HepG2 (cell line): Measurements from ENCODE around the gene TNFAIP8L1. TPM values are rescaled to one million over a fixed set of nuclear protein-coding genes. Genes with fewer than 3 reads are reported as not detected.
A peak's percentile ranks its signal among the peaks of the same experiment; 100 is the strongest.

Source experiments
- ATAC-seq: fragments of 200-7000 bp; cut with Tn5 transposase; 3 replicates; pipeline ENCODE4 v1.9.1; 2020; ENCODE audit warnings: mild to moderate bottlenecking, moderate library complexity
- BruUV-seq: library from RNA; stranded (reverse); fragments of 400-500 nt; replicated peaks from 2 replicates; lab custom pipeline; 2021; lab: Mats Ljungman, UMichigan
- CTCF ChIA-PET: fragments of 300-600 bp; formaldehyde crosslinking; extraction: SDS; loops from one replicate; lab custom pipeline; 2021; ENCODE audit warnings: low total read pairs, inconsistent platforms, low intra/inter-chr PET ratio; lab: Yijun Ruan, JAX
- POLR2A ChIA-PET: fragments of 350-600 bp; sonication (Branson Sonifier 250); formaldehyde crosslinking; loops from one replicate; lab custom pipeline; 2020; ENCODE audit warnings: antibody characterized with exemption, inconsistent platforms; lab: Yijun Ruan, JAX
- DNase-seq: peaks from one replicate; pipeline ENCODE4 v3.0.0-alpha.2; 2015; ENCODE audit warnings: low spot score
- FAIRE-seq: peaks from 3 replicates; lab custom pipeline; 2011; peaks lifted over from hg19 to GRCh38; lab: Jason Lieb, UNC
- H2AFZ ChIP-seq: one replicate; pipeline ENCODE4 v1.6.1; 2011; ENCODE audit warnings: low read length, inconsistent platforms
- H3K27ac ChIP-seq: fragments of 300-600 bp; 3 replicates; pipeline ENCODE4 v1.8.0; 2011; ENCODE audit warnings: mixed run types, mild to moderate bottlenecking, mixed read lengths, low read length, inconsistent platforms; ENCODE audit not compliant: insufficient read depth; ENCODE audit errors: extremely low read length
- H3K27me3 ChIP-seq, 2 experiments: fragments of 200-600 bp in 1 of 2; 2 replicates in 1 of 2; 3 replicates in 1 of 2; pipeline versions ENCODE4 v1.6.0 to v1.8.0; 2011; ENCODE audit warnings: low read length in 2 of 2, mild to moderate bottlenecking in 2 of 2, moderate library complexity in 2 of 2, inconsistent platforms in 1 of 2; ENCODE audit not compliant: insufficient read depth in 2 of 2, control insufficient read depth in 1 of 2
- H3K36me3 ChIP-seq, 2 experiments: fragments of 200-600 bp in 1 of 2; replicated peaks in 1 of 2; 2 replicates in 1 of 2; 3 replicates in 1 of 2; pipeline versions ENCODE4 v1.5.1 to v1.8.0; 2011; ENCODE audit warnings: low read length in 2 of 2, inconsistent platforms in 1 of 2; ENCODE audit not compliant: insufficient read depth in 2 of 2, control insufficient read depth in 1 of 2
- H3K4me1 ChIP-seq: 2 replicates; pipeline ENCODE4 v1.5.1; 2012; ENCODE audit warnings: low read length, inconsistent platforms; ENCODE audit not compliant: insufficient read depth
- H3K4me2 ChIP-seq: 2 replicates; pipeline ENCODE4 v1.6.0; 2011; ENCODE audit warnings: low read depth, low read length, inconsistent platforms
- H3K4me3 ChIP-seq, 3 experiments: fragments of 200-600 bp in 1 of 3; sonication (generic), shearing (Covaris generic) in 1 of 3; replicated peaks in 1 of 3; 2 replicates each; pipeline ENCODE4 v1.5.1; 2011 to 2016; ENCODE audit warnings: low read length in 3 of 3, inconsistent platforms in 2 of 3, low read depth in 2 of 3, mild to moderate bottlenecking in 2 of 3, control low read depth in 1 of 3, mixed read lengths in 1 of 3; ENCODE audit not compliant: insufficient read depth in 1 of 3
- H3K79me2 ChIP-seq: one replicate; pipeline ENCODE4 v1.6.1; 2011; ENCODE audit warnings: low read length, inconsistent platforms; ENCODE audit not compliant: insufficient read depth
- H3K9ac ChIP-seq: 2 replicates; pipeline ENCODE4 v1.6.0; 2011; ENCODE audit warnings: mild to moderate bottlenecking, low read depth, low read length, inconsistent platforms; ENCODE audit not compliant: insufficient read depth
- H3K9me3 ChIP-seq: 2 replicates; pipeline ENCODE4 v1.5.1; 2012; ENCODE audit warnings: mild to moderate bottlenecking, low read length
- H4K20me1 ChIP-seq: 2 replicates; pipeline ENCODE4 v1.6.0; 2011; ENCODE audit warnings: inconsistent platforms, mild to moderate bottlenecking, low read length, moderate library complexity; ENCODE audit not compliant: insufficient read depth
- CC2D1A ChIP-seq: sonication (generic); formaldehyde crosslinking; IDR thresholded peaks from 2 replicates; pipeline ENCODE4 v1.8.1; 2023; ENCODE audit warnings: mild to moderate bottlenecking, missing genetic modification reagents
- FOXJ3 ChIP-seq: sonication (generic); formaldehyde crosslinking; IDR thresholded peaks from 2 replicates; pipeline ENCODE4 v1.4.0; 2020; ENCODE audit warnings: missing genetic modification reagents, mild to moderate bottlenecking, borderline replicate concordance
- GZF1 ChIP-seq: sonication (generic); formaldehyde crosslinking; IDR thresholded peaks from 2 replicates; pipeline ENCODE4 v1.5.1; 2020; ENCODE audit warnings: mild to moderate bottlenecking, missing genetic modification reagents
- ISX ChIP-seq: sonication (generic); formaldehyde crosslinking; conservative IDR thresholded peaks from 2 replicates; pipeline ENCODE4 v1.5.0; 2020; ENCODE audit warnings: missing genetic modification reagents
- NAIF1 ChIP-seq: sonication (generic); formaldehyde crosslinking; IDR thresholded peaks from 2 replicates; pipeline ENCODE4 v1.5.0; 2020; ENCODE audit warnings: mild to moderate bottlenecking, missing genetic modification reagents, borderline replicate concordance
- NR1H2 ChIP-seq: sonication (generic); formaldehyde crosslinking; IDR thresholded peaks from 2 replicates; pipeline ENCODE4 v1.8.1; 2022; ENCODE audit warnings: low read depth, missing genetic modification reagents, borderline replicate concordance
- STAG1 ChIP-seq: sonication (generic); formaldehyde crosslinking; IDR thresholded peaks from 2 replicates; pipeline ENCODE4 v1.4.0; 2020; ENCODE audit warnings: missing genetic modification reagents
- TSC22D2 ChIP-seq: sonication (generic); formaldehyde crosslinking; IDR thresholded peaks from 2 replicates; pipeline ENCODE4 v1.5.1; 2020; ENCODE audit warnings: missing genetic modification reagents, mild to moderate bottlenecking, borderline replicate concordance
- ZBTB42 ChIP-seq: sonication (generic); formaldehyde crosslinking; IDR thresholded peaks from 2 replicates; pipeline ENCODE4 v1.5.0; 2020; ENCODE audit warnings: mild to moderate bottlenecking, missing genetic modification reagents
- ZNF296 ChIP-seq: sonication (generic); formaldehyde crosslinking; conservative IDR thresholded peaks from 2 replicates; pipeline ENCODE4 v1.5.0; 2020; ENCODE audit warnings: mild to moderate bottlenecking, missing genetic modification reagents
- ZNF34 ChIP-seq: sonication (generic); formaldehyde crosslinking; IDR thresholded peaks from 2 replicates; pipeline ENCODE4 v1.4.0; 2020; ENCODE audit warnings: mild to moderate bottlenecking, missing genetic modification reagents, borderline replicate concordance
- ZNF446 ChIP-seq: sonication (generic); formaldehyde crosslinking; IDR thresholded peaks from 2 replicates; pipeline ENCODE4 v1.5.0; 2020; ENCODE audit warnings: mild to moderate bottlenecking, missing genetic modification reagents
- ZNF567 ChIP-seq: sonication (generic); formaldehyde crosslinking; IDR thresholded peaks from 2 replicates; pipeline ENCODE4 v1.8.1; 2023; ENCODE audit warnings: mild to moderate bottlenecking, missing genetic modification reagents, borderline replicate concordance
- ZNF615 ChIP-seq: sonication (generic); formaldehyde crosslinking; IDR thresholded peaks from 2 replicates; pipeline ENCODE4 v1.5.0; 2020; ENCODE audit warnings: mild to moderate bottlenecking, missing genetic modification reagents, borderline replicate concordance
- ZNF710 ChIP-seq: sonication (generic); formaldehyde crosslinking; IDR thresholded peaks from 2 replicates; pipeline ENCODE4 v1.5.0; 2020; ENCODE audit warnings: mild to moderate bottlenecking, missing genetic modification reagents, borderline replicate concordance
- WGBS: methylation state at CpG from one replicate; pipeline ENCODE4 v1.1.6; 2017; ENCODE audit warnings: low lambda C conversion rate; 5-methylcytosine and 5-hydroxymethylcytosine counted together
- in situ Hi-C: cut with HindIII; loops from 2 replicates; pipeline ENCODE4 v1.10.0; 2017; ENCODE audit warnings: low pct_unique_long_range_greater_than_20kb; ENCODE audit not compliant: extremely low pct_ligation_motif_present
- intact Hi-C: fragments of 100-400 bp; cut with micrococcal nuclease; formaldehyde crosslinking; loops from one replicate; pipeline ENCODE4 v1.10.0; 2022; ENCODE audit not compliant: unreplicated experiment
- polyA plus RNA-seq, 8 experiments: library from polyadenylated mRNA; depleted of rRNA in 3 of 8; stranded (reverse) in 7 of 8; unstranded in 1 of 8; fragments of >200 nt; fragmentation: Illumina TruSeq in 4 of 8; extraction: Trizol in 4 of 8; gene quantifications; 2 replicates each; pipeline versions ENCODE4 v1.2.1 to v1.2.3, GENCODE V29; 2011 to 2016; ENCODE audit warnings: low read depth in 4 of 8, missing spikeins in 1 of 8, mixed read lengths in 1 of 8; ENCODE audit not compliant: insufficient read depth in 1 of 8
- total RNA-seq, 5 experiments: library from RNA; depleted of rRNA; stranded (reverse); fragments of >200 nt; fragmentation: Illumina TruSeq; extraction: Trizol; gene quantifications; 2 replicates each; pipeline ENCODE4 v1.2.3, GENCODE V29; 2016; ENCODE audit warnings: low read depth in 1 of 5
- TF ChIP-seq, protein P1 (sequence below): sonication (generic); formaldehyde crosslinking; IDR thresholded peaks from 2 replicates; pipeline ENCODE4 v1.5.0; 2020; ENCODE audit warnings: mild to moderate bottlenecking, missing genetic modification reagents, moderate library complexity

Gene TNFAIP8L1
- total and polyA plus RNA-seq, 2 of the 13 experiments (the other 11 are each of a cell fraction or from before 2014, with no cell fraction given) = 13.4 to 21.4 TPM

- no peaks in the 10 kb centered on the region for H3K79me2 ChIP-seq
- POLR2A ChIA-PET = no interaction called here
- no peaks in the 10 kb centered on the region; a peak in 1 of 5 replicates for H3K27me3 ChIP-seq
- intact Hi-C loops (no loop called here), in situ Hi-C loops (no loop called here)
- CTCF ChIA-PET = no interaction called here
- H3K4me2 ChIP-seq = no peak overlapping the region
- DNase-seq (no peak), ATAC-seq (peak; percentile 13; the same call in 1 of the 3 replicates), FAIRE-seq (no peak)
- TF ChIP-seq TSC22D2 (no peak), STAG1 (CRISPR knock-in tag) (peak; percentile 40; the same call in 1 of the 2 replicates), FOXJ3 (no peak)
- TF ChIP-seq, protein P1, sequence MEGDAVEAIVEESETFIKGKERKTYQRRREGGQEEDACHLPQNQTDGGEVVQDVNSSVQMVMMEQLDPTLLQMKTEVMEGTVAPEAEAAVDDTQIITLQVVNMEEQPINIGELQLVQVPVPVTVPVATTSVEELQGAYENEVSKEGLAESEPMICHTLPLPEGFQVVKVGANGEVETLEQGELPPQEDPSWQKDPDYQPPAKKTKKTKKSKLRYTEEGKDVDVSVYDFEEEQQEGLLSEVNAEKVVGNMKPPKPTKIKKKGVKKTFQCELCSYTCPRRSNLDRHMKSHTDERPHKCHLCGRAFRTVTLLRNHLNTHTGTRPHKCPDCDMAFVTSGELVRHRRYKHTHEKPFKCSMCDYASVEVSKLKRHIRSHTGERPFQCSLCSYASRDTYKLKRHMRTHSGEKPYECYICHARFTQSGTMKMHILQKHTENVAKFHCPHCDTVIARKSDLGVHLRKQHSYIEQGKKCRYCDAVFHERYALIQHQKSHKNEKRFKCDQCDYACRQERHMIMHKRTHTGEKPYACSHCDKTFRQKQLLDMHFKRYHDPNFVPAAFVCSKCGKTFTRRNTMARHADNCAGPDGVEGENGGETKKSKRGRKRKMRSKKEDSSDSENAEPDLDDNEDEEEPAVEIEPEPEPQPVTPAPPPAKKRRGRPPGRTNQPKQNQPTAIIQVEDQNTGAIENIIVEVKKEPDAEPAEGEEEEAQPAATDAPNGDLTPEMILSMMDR (CRISPR knock-in tag) = peak; percentile 43
- H3K4me3 ChIP-seq = no peak overlapping the region
- H2AFZ ChIP-seq = no peak overlapping the region
- BruUV-seq = no TSS peak
- peaks cover 15% of the 10 kb centered on the region for H3K4me1 ChIP-seq
- H4K20me1 ChIP-seq = no peaks in the 10 kb centered on the region
- peaks cover 27 to 57% of the 10 kb centered on the region in 2 experiments for H3K36me3 ChIP-seq
- no peak overlapping the region for H3K9ac ChIP-seq
- 91% methylated on average over 12 of the region's 13 CpGs for WGBS
- no peak overlapping the region for H3K27ac ChIP-seq
- H3K9me3 ChIP-seq = no peaks in the 10 kb centered on the region
Measured at GRCh38 chr19:4690361-4690760, 51.0 kb downstream of the TNFAIP8L1 start.

GRCh38 chr19:4691373-4691772, 52.1 kb downstream of the TNFAIP8L1 start:
- in situ Hi-C loops = no loop called here
- Histone ChIP-seq H3K27me3 (no peaks in the 10 kb centered on the region; a peak in 1 of 5 replicates), H3K79me2 (no peaks in the 10 kb centered on the region), H3K36me3 (peaks cover 30 to 60% of the 10 kb centered on the region in 2 experiments), H3K4me1 (peaks cover 15% of the 10 kb centered on the region), H3K9ac (no peak overlapping the region), H3K27ac (no peak overlapping the region), H4K20me1 (no peaks in the 10 kb centered on the region), H3K9me3 (no peaks in the 10 kb centered on the region), H3K4me3 (no peak overlapping the region), H3K4me2 (no peak overlapping the region), H2AFZ (no peak overlapping the region)
- ATAC-seq (no peak), DNase-seq (no peak), FAIRE-seq (no peak)
- intact Hi-C loops = no loop called here
- ChIA-PET CTCF (no interaction called here), POLR2A (no interaction called here)
- 90% methylated on average over 9 of the region's 9 CpGs for WGBS
- BruUV-seq = no TSS peak
- TF ChIP-seq ZNF710 (no peak), ISX (CRISPR knock-in tag) (no peak), CC2D1A (no peak), NR1H2 (CRISPR knock-in tag) (no peak), ZBTB42 (CRISPR knock-in tag) (no peak), ZNF446 (CRISPR knock-in tag) (no peak), ZNF615 (CRISPR knock-in tag) (no peak), ZNF296 (CRISPR knock-in tag) (no peak), NAIF1 (no peak), ZNF34 (CRISPR knock-in tag) (no peak), ZNF567 (CRISPR knock-in tag) (no peak), GZF1 (CRISPR knock-in tag) (no peak)
